ENCODE measurements around the gene TPP2. TPM values are rescaled to one million over a fixed set of nuclear protein-coding genes. Genes with fewer than 3 reads are reported as not detected.

Gene TPP2
- total RNA-seq, 1 donor from 2014 or later = 51.4 TPM

- H3K36me3 ChIP-seq (ENCODE audit: control insufficient read depth, insufficient read depth, low read length) = no peaks in the 10 kb centered on the region
- H3K27me3 ChIP-seq (ENCODE audit: control insufficient read depth, insufficient read depth, low read length) = peaks cover 5% of the 10 kb centered on the region
- DNase-seq (ENCODE audit: low read depth) = no peak
- TF ChIP-seq, protein P1, sequence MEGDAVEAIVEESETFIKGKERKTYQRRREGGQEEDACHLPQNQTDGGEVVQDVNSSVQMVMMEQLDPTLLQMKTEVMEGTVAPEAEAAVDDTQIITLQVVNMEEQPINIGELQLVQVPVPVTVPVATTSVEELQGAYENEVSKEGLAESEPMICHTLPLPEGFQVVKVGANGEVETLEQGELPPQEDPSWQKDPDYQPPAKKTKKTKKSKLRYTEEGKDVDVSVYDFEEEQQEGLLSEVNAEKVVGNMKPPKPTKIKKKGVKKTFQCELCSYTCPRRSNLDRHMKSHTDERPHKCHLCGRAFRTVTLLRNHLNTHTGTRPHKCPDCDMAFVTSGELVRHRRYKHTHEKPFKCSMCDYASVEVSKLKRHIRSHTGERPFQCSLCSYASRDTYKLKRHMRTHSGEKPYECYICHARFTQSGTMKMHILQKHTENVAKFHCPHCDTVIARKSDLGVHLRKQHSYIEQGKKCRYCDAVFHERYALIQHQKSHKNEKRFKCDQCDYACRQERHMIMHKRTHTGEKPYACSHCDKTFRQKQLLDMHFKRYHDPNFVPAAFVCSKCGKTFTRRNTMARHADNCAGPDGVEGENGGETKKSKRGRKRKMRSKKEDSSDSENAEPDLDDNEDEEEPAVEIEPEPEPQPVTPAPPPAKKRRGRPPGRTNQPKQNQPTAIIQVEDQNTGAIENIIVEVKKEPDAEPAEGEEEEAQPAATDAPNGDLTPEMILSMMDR (IDR thresholded peaks at IDR 0.05; ENCODE audit: insufficient read depth, low read length, poor library complexity, severe bottlenecking) = no peak
- H3K4me3 ChIP-seq (ENCODE audit: low read depth, low read length) = no peak overlapping the region
Observed at GRCh38 chr13:102569488-102569887, 27.3 kb upstream of the TPP2 start.

- TF ChIP-seq, protein P1 (IDR thresholded peaks at IDR 0.05; ENCODE audit: insufficient read depth, low read length, poor library complexity, severe bottlenecking) = no peak
- H3K4me3 ChIP-seq (ENCODE audit: low read depth, low read length) = no peak overlapping the region
- no peak for DNase-seq (ENCODE audit: low read depth)
- H3K36me3 ChIP-seq (ENCODE audit: control insufficient read depth, insufficient read depth, low read length) = no peaks in the 10 kb centered on the region
- peaks cover 5% of the 10 kb centered on the region for H3K27me3 ChIP-seq (ENCODE audit: control insufficient read depth, insufficient read depth, low read length)
Observed at GRCh38 chr13:102571075-102571474, 25.7 kb upstream of the TPP2 start.

GRCh38 chr13:102572323-102572722, 24.5 kb upstream of the TPP2 start:
- no peak for DNase-seq (ENCODE audit: low read depth)
- H3K36me3 ChIP-seq (ENCODE audit: control insufficient read depth, insufficient read depth, low read length) = no peaks in the 10 kb centered on the region
- peaks cover 5% of the 10 kb centered on the region for H3K27me3 ChIP-seq (ENCODE audit: control insufficient read depth, insufficient read depth, low read length)
- TF ChIP-seq, protein P1 (IDR thresholded peaks at IDR 0.05; ENCODE audit: insufficient read depth, low read length, poor library complexity, severe bottlenecking) = no peak
- no peak overlapping the region for H3K4me3 ChIP-seq (ENCODE audit: low read depth, low read length)

DNA sequence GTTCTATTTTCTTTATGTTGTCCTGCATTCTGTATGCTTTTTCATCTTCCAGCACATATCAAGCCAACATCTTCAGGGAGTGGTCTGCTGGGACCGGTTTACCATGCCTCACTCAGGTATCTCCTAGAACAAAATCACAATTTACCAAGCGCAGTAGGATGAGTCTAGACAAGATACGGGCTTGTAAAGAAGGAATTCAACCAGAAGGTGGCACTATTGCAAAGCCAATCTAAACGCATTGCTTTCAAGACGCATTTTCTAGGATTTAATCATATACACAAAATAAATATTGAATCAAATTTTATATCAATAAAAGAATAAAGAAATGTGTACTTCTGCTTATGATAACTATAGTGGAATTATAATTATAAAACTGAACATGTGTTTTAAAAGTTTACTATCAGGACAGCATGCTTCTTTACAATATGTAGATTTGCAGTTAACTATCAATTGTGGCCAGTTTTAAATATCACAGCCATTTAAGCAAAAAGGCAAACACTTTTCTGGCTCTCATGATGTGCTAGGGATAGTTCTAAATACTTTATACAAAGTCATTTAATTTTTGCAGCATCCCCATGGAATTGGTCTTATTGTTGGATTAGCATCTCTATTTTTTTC, 16.1 kb upstream of the TPP2 start:
- no peak overlapping the region for H3K4me3 ChIP-seq (ENCODE audit: low read depth, low read length)
- H3K27me3 ChIP-seq (ENCODE audit: control insufficient read depth, insufficient read depth, low read length) = no peaks in the 10 kb centered on the region
- TF ChIP-seq, protein P1 (IDR thresholded peaks at IDR 0.05; ENCODE audit: insufficient read depth, low read length, poor library complexity, severe bottlenecking) = peak; percentile 58
- no peaks in the 10 kb centered on the region for H3K36me3 ChIP-seq (ENCODE audit: control insufficient read depth, insufficient read depth, low read length)
- DNase-seq (ENCODE audit: low read depth) = no peak

DNA sequence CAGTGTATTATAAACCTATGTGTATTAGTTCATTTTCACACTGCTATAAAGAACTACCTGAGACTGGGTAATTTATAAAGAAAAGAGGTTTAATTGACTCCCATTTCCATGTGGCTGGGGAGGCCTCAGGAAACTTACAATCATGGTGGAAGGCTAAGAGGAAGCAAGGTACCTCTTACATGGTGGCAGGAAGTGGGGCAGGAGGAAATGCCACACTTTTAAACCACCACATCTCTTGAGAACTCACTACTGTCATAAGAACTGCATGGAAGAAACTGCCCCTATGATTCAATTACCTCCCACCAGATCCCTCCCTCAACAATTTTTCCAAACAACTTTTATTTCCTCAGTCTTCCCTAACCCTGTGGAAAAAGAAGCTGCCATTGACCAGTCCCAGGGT, 14.5 kb upstream of the TPP2 start:
- no peaks in the 10 kb centered on the region for H3K36me3 ChIP-seq (ENCODE audit: control insufficient read depth, insufficient read depth, low read length)
- no peaks in the 10 kb centered on the region for H3K27me3 ChIP-seq (ENCODE audit: control insufficient read depth, insufficient read depth, low read length)
- DNase-seq (ENCODE audit: low read depth) = no peak
- TF ChIP-seq, protein P1 (IDR thresholded peaks at IDR 0.05; ENCODE audit: insufficient read depth, low read length, poor library complexity, severe bottlenecking) = no peak
- H3K4me3 ChIP-seq (ENCODE audit: low read depth, low read length) = no peak overlapping the region

GRCh38 chr13:102584434-102584833, 12.4 kb upstream of the TPP2 start:
- H3K27me3 ChIP-seq (ENCODE audit: control insufficient read depth, insufficient read depth, low read length) = no peaks in the 10 kb centered on the region
- TF ChIP-seq, protein P1 (IDR thresholded peaks at IDR 0.05; ENCODE audit: insufficient read depth, low read length, poor library complexity, severe bottlenecking) = no peak
- H3K36me3 ChIP-seq (ENCODE audit: control insufficient read depth, insufficient read depth, low read length) = no peaks in the 10 kb centered on the region
- no peak for DNase-seq (ENCODE audit: low read depth)
- H3K4me3 ChIP-seq (ENCODE audit: low read depth, low read length) = no peak overlapping the region

Data from kidney epithelial cell (primary cell).